Activated CD8-positive, alpha-beta memory T cell treated with anti-CD3 and anti-CD28 coated beads, Interleukin-2, amount 50 U/mL, for 4 hours (primary cell): Measurements from ENCODE around the gene NUP210.

Experiments
- DNase-seq: peaks from one replicate; pipeline ENCODE4 v3.0.0-alpha.2; 2020

NUP210 gene

DNA sequence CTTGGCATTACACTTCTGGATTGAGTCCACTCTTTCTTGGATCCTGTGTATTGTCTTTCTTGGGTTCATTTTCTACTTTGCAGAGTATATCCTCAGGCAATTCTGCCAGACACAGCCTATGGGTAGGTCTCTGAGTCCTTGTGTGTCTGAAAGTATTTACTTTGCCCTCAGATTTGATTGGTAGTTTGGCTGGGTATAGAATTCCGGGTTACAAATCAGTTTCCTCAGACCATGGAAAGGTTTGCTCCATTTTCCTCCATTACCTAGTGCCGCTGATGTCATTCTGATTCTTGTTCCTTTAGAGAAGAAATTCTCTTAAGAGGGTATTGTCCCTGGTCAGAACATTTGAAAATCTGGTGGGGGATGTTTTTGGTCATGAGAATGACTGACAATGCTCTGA, 133.2 kb downstream of the NUP210 start:
- no peak for DNase-seq

DNA sequence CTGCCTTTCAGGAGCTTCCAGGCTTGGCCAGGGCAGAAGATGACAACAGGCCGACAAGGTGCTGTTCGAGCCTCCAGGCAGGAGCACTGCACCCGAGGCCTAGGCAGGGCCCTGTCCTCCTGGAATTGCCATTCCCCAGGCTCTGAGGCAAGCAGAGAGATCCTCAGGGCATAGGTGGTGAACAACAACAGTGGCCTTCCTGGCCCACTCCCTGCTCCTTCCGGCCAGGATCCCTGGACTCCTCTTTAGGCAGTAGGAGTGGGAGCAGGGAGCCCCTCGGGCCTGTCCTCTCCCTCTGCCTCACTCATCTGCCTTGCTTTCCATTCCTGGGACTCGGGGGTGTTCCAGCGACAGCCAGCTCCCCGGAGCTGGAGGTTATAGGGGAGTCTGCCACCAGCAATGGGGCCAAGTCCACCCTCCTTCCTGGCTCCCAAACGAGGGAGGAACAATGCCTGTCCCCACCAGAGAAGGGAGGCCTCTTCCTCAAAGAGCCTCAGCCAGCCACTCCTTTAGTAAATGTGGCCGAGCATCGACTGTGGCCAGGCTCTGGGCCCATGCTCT, 135.0 kb downstream of the NUP210 start:
- DNase-seq: no peak

DNA sequence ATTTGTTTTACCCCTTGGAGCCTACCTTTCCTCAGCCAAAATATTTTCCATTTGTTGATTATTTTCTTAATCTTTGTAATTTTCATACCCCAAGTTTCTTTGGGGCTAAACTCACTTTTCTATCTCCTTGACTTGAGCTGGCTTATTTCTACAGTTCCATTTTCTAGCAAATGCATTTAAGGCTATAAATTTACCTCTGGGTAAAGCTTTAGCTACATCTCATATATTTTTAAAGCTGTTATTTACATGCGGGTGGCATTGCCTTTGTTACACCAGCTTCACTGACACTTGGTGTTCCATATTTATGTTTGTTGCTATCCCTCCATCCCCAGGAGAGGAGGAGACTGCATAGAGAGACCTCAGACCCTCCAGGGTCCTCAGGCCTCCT, 136.3 kb downstream of the NUP210 start:
- DNase-seq: no peak

DNA sequence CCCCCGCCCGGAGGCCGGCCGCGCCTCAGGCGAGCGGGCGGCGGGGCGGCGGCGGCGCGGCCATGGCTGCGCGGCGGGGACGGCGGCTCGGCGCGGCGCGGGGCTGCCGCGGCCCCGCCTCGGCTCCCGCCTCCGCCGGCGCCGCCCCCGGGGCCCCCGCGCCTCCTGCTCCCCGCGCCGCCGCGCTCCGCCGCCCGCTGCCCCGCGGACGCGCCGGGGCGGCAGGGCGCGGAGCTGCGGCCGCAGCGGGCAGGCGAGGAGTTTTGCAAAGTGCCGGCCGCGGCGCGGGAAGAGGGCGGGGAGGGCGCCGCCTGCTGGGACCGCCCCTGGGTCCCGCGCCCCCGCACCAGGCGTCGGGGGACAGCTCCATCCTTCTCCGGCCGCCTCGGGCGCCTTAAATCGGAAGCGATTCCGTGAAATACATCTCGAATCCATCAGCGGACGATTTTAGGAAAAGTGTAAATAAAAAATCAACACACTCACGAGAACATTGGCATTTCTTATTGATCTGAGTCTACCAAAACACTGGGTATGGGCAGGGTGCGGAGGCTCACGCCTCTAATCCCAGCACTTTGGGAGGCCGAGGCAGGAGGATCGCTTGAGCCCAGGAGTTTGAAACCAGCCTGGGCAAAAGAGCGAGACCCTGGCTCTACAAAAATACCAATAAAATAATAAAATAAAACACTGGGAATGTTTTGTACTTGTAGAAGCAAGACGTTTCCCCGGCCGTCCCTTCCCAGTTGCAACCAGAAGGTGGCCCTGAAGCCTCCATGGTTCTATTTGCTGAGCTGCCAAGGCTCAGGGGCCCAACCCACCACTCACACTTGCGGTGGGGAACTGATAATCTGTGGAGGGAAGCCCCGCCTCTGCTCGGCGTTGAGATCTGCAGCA, 136.9 kb downstream of the NUP210 start:
- no peak for DNase-seq

DNA sequence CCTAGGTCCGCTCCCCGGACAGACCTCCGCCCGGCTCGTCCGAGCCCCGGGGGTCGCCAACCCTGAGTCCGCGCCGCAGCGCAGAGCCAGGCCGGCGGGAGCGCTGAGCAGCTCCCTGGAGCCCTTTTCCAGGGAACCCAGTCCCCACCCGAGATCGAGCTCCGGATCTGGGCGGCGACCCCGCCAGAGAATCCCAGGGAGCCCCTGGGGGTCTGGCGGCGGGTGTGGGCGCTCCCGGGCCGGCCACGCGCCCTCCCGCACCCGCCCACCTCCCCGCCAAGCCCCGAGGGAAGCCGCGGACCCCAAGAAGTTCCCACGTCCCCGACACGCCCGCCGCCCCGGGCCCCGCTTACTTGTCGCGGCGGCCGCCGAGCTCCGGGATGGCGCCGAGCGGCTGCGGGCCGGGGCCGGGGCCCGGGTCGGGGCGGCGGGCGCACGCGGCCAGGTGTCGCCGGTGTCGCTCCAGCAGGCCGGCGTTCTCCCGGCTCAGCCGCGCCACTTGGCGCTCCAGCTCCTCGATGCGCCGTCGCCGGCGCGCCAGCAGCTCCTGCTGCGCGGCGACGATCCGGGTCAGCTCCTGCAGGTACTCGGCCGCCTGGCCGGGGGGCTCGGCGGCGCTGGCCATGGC, 137.7 kb downstream of the NUP210 start:
- no peak for DNase-seq

DNA sequence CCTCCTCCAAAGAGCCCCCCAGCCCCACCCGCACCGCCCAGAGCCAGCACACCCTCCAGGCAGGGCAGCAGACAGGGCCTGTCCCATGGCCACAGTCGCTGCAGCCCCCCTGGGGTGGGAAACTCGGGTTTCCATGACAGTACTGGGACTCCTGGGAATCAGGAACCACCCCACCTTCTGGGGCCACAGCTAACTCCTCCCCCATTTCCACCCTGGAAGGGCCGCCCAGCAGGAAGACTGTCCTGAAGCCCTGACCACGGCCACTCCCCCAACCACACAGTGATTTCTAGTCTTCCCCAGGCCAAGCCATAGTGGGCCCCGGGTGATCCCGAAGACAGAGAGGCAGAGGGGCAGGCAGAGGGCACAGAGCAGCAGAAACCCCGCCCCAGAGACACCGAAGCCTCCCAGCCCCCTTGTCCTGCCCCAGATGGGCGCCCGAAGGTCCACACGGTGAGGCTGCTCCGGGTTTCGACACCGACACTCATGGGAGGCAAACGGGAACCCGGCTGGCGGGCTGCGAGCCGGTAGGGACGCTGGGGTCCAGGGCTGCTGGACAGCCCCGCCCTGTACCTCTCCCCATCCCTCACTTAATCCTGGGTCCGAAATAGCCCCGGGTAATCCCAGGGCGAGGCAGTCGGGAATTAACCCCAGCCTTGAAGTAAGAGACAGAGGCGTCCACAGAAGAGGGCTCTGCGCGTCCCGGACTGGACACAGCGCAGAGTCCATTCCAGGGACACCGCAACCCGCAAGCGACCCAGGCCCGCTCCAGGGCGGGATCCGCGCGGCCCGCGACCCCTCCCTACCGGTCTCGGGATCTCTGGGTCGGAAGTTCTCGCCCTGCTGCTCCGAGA, 138.4 kb downstream of the NUP210 start:
- DNase-seq: no peak

DNA sequence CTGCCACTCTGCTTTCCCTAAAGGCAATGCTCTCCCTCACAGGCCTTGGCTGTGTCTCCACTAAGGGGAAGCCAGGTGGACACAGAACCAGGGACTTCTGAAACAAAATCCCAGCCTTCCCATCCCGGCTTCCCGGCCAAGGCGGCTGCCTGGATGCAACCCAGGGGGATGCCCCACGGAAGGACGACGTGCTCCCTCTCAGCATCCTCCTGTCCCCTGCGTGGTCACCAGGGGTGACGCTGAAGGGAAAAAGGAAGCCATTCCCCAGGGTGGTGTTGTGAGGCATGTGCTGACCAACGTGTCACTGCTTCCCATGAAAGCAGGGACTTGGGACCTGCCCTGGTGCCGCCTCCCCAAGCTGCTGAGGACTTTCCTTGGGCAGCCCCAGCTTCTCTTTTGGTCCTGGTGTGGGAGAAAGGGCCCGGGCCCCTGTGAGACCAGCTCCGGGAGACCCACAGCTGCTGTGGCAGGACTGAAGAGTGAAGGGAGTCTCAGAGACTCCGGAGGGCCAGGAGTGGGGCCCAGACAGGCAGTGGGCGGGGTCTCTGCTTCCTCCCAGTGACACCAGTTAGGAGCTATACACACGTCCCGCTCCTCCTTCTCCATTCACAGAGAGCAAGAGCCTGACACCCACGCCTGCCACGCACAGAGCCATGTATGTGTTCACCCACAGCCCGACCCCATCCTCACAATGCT, 139.2 kb downstream of the NUP210 start:
- no peak for DNase-seq

DNA sequence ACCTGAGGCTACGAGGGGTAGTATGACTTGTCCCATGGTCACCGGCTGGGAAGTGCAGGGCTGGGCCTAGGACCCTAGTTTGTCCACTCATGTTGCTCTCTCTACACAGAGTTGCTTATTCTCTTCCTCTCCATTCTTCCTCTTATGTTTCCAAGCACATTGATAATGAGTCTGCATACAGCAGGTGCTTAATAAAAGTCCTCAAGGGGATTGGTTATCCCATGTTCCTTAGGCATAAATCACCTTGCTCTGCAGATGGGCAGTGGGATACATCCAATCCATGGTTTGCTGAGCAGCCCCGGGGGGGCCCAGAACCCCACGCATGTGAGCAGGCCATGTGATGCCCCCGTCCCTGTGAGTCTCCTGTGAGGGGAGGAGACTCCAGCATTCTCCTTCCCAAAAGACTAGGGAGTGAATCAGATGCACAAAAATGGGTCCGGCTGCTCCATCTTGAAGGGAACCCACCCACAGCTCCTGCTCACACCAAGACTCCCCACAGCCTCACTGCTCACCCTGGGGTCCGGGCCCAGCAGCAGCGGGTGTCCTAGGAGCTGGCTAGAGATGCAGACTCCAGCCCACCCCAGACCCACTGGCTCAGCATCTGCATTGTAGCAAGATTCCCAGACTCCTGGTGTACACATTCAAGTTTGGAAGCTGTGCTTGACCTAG, 139.9 kb downstream of the NUP210 start:
- DNase-seq: no peak

DNA sequence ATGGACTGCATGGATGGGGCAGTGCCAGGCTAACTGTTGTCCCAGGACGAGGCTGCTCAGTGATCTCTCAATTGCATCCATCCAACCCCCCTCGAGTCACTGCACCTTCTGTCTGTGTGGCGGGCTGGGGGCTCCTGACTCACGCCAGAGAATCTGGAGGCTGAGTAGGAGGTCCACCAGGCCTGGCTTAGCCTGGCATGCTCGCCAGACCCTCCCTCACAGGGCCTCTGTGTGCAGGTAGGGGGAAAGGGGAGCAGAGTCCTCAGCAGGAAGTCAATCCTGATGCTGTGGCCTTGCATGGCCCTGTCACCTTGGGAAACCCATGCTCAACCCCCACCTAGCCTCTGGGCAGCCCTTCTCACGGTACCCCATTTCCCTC, 140.6 kb downstream of the NUP210 start:
- DNase-seq: no peak

DNA sequence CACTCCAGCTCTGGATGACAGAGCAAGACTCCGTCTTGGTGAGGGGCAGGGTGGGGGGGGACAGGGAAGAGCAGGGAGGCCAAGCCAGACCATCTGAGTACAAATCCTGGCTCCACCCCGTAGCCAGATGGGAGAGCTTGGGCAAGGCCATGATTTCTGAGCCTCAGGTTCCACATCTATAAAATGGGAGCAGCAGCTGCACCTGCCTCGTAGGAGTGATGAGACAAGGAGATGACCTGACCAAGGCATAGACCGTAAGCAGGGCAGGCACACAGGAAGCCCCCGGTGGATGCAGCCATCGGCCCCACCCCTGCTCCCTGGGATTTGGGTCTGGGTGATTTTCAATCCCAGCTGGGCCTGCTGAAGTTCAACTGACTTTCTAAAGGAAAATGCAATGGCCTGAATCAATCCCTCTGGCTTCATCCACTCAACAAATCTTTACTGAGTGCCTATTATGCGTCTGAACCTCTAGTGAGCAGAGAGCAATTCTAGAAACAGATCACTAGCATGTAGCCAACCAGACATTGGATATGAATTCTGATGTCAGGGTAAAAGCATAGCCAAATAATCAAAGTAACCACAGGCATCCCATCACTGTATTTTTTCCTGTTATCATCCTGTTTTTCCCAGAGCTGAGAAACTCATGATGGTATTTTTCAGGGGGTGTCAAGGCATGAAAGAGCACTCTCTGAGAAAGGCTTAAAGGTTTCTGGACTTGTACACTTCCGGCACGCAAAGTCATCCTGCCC, 141.2 kb downstream of the NUP210 start:
- DNase-seq: no peak

DNA sequence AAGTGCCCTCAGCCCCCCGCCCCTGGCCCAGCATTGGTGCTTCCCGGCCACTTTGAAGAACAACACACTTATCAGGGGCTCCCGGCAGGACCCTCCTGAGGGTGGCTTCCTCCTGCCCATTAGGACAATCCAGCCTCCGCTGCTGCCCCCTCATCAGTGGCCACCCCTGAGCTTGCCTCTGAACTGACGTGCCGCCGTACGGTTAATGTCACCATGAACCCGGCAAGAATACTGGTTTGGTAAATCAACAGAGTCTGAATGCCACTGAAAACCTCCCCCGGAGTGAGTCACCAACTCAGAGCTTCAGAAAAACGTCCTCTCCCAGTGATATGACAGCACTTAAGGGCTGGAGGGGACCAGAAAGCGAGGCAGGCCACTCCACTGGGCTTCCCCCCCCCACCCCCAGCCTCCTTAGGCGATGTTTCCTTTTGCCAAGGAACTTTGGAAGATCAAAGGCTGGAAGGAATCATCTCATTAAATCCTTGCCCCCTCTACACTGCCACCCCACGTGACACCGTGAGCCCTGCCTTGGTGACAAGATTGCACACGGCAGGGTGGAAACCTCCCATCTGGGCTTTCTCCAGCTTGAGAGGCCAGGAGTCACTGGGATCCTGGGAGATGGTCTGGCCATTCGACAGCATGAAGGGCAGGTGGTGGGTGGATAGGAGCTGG, 142.1 kb downstream of the NUP210 start:
- DNase-seq: no peak

DNA sequence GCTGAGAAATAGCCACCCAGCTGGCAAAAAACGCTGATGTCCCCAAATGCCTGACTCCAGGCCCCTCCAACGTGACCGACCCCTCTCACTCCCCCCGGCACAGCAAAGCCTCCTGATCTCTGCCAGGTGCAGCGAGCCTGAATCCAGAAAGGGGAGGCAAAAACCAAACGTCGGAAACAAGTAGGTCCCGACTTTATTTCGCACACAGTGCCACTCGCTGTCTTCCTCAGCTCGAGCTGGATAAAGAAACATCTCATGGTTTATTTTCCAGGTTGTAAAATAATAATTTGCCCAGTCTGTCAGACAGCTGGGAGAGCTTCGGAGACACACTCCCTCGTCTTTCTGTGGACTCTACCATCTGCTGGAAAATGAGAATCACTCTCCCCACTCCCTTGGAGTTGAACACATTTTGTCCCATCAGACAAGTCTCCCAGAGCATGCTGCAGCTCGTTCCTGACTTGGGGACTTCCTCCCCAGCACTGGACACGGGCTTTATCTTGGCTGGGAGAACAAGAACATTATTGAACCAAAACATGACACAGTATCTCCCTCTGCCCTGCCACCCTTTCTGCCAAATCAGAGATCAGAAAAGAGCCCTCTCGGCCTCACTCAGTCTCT, 142.8 kb downstream of the NUP210 start:
- no peak for DNase-seq

DNA sequence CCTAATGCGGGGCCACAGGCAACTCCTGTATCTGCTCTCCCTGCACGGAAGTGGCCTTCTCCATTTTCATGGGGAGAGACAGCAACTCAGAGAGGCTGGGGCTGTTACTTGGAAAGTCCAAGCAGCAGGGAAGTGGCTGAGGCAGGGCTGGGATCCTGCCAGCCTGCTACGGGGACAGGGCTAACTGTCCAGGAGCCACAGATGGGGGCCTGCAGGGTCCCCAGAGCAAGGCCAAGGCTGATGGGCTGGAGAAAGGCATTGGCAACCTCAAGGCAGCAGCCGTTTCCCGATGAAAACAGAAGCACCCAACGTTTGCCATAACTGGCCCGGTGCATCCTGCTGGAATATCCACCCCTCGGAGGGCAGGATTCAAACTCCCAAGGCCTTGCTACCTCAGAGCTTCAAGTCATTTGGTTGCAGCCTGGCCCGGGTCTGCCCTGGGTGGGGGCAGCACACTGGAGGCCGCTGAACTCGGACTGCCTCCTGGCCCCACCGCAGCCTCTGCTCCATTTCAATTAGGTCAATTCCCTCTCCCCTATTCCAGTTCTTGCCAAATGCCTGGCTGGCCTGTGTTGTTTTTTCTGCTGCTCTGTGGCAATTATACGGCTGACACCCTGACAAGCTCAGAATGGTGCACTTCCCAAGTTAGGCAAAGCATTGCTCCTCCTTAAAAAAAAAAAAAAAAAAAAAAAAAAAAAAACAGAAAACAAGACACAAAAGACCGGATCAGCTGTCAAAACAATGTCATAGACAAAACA, 143.5 kb downstream of the NUP210 start:
- DNase-seq: no peak

DNA sequence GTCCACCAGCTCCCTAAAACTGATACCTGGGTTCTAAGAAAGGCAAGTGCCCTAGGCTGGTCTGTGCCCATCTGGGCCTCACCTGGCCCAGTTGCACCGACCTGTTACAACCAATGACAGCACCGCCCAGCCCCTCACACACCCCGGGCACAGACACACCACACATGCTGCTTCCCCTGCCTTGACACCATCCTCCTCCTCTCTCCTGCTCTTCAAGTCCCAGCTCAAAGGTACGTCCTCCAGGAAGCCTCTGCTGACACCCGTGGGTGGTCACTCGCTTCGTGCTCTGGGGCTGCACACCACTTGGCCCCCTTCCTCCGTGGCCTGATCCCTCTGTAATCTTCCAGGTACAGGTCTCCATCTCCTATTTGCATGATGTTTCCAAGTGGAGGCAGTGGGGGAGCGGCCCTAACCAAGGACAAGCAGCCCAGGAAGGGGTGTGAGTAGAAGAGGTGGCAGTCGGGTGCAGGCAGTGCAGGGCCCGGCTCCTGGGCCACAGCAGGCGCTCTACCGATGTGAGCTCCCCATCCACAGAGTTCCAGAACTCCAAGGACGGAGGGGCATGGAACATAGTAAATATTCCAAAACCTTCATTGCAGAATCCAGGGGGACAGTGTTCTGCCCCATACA, 144.6 kb downstream of the NUP210 start:
- no peak for DNase-seq

DNA sequence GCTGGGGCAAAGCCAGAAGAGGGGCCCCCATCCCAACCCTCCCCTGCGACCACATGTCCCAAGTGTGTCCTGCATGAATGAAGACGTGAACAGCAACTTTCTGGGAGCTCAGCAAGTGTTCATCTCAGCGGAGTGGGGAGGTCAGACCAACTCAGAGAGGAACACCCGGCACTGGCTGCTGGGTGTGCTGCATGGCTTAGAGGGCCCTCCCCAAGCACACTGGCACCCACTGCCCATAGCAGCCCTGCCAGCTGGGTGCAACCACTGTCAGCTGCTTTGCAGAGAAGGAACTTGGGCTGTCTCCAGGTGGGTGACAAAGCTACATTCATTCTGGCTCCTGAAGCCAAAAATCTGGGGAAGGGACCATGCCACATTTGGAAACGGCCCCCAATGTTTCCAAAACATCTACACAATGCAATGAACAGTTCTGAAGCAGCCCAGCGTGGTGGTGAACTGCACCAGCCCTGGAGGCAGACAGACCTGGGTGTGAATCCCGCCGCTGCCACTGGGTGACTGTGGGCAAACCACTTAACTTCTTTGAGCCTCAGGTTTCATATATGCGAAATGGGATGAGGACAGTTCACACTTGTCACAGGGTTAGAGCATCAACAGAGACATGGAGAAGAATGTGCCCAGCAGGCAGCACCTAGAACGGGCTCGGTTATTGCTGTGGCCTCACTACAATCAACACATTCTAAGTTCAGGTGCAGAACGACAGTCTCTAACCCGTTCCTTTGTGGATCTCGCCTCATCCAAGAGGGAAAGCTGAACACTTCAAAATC, 145.4 kb downstream of the NUP210 start:
- DNase-seq: no peak

DNA sequence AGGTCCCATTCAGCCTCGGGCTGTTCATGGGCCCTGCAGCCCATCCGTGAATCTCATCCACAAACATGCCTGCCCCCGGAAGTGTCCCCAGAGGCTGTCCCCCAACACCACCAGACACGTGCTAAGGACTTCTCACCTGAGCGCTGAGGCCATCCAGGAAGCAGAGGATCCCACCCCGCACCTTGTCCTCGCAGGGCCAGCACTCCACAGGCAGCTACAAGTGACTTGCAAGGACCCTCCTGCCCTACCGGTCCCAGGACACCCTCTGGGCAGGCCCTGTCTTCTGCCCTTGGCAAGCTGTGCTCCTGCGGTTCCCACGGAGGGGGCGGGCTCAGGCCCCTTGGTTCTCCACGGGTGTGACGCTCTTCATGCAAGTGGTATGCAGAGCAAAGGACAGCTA, 146.0 kb downstream of the NUP210 start:
- DNase-seq: no peak

DNA sequence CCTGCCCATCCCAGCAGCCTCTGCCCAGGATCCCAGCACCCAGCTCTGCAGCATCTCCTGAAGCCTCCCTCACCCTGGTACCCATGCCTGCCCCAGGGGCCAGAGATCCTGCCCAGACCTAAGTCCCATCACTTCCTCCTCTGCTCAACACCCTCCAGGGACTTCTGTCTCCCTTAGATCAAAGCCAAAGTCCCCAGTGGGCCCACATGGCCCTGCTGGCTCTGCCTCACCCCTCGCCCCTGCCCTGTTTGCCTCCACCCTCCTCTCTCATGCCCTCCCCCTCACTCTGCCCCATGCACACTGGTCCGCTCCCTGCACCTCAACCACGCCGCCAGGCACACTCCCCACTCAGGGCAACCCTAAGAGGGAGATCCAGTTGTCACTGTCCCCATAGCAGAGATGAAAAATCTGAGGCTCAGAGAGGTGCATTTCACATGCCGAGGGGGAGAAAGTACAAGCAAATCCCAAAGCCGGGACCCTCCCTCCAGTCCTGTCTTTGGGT, 146.5 kb downstream of the NUP210 start:
- no peak for DNase-seq
